Astrocyte of the cerebellum (primary cell): ENCODE results near the gene AP5Z1.
A peak's percentile ranks its signal among the peaks of the same experiment; 100 is the strongest.

Experiments
- DNase-seq: peaks from one replicate; pipeline ENCODE4 v3.0.0-alpha.2; 2011; ENCODE audit warnings: low read depth
- H3K4me3 ChIP-seq: 2 replicates; pipeline ENCODE4 v1.5.1; 2011; ENCODE audit warnings: mild to moderate bottlenecking, low read depth, low read length, moderate library complexity
- in situ Hi-C: cut with HindIII; loops from 2 replicates; pipeline ENCODE4 v1.10.0; 2017; ENCODE audit warnings: low sequenced_read_pairs
- TF ChIP-seq, protein P1 (sequence below): IDR thresholded peaks from 2 replicates; pipeline ENCODE4 v1.5.1; 2012; ENCODE audit warnings: low read length, low read depth, moderate library complexity, mild to moderate bottlenecking; ENCODE audit errors: missing control alignments

AP5Z1 gene

GRCh38 chr7:4749798-4750197 is 25.6 kb upstream of the AP5Z1 start:
- TF ChIP-seq, protein P1, sequence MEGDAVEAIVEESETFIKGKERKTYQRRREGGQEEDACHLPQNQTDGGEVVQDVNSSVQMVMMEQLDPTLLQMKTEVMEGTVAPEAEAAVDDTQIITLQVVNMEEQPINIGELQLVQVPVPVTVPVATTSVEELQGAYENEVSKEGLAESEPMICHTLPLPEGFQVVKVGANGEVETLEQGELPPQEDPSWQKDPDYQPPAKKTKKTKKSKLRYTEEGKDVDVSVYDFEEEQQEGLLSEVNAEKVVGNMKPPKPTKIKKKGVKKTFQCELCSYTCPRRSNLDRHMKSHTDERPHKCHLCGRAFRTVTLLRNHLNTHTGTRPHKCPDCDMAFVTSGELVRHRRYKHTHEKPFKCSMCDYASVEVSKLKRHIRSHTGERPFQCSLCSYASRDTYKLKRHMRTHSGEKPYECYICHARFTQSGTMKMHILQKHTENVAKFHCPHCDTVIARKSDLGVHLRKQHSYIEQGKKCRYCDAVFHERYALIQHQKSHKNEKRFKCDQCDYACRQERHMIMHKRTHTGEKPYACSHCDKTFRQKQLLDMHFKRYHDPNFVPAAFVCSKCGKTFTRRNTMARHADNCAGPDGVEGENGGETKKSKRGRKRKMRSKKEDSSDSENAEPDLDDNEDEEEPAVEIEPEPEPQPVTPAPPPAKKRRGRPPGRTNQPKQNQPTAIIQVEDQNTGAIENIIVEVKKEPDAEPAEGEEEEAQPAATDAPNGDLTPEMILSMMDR: no peak
- DNase-seq: no peak
- in situ Hi-C loops: no loop called here
- no peak overlapping the region for H3K4me3 ChIP-seq

DNA sequence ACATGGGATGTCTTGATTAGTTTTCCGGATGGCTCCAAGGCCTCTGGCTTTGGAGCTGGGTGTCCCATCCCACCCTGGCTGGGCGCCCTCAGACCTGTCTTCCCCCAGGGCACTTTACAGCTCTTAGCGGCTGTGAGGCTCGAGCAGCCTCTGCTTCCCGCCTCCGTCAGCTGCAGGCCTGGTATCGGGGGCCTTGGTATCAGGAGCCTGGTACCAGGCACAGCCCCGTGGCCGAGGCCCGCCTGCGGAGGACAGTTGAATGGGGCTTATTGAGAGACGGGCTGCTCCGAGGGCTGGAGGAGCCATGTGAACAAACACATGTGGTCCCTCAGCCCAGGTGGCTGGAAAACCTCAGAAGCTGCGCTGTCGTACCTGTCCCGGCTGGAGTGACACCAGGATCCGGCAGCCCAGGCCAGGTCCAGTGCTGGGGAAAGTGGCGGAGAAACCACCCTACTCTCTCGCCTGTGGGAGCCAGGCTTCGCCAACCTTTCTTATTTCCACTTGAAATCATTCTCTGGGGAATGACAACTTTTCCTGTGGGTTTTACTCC is 23.9 kb upstream of the AP5Z1 start:
- H3K4me3 ChIP-seq: no peak overlapping the region
- TF ChIP-seq, protein P1: no peak
- DNase-seq: no peak
- in situ Hi-C loops: no loop called here

DNA sequence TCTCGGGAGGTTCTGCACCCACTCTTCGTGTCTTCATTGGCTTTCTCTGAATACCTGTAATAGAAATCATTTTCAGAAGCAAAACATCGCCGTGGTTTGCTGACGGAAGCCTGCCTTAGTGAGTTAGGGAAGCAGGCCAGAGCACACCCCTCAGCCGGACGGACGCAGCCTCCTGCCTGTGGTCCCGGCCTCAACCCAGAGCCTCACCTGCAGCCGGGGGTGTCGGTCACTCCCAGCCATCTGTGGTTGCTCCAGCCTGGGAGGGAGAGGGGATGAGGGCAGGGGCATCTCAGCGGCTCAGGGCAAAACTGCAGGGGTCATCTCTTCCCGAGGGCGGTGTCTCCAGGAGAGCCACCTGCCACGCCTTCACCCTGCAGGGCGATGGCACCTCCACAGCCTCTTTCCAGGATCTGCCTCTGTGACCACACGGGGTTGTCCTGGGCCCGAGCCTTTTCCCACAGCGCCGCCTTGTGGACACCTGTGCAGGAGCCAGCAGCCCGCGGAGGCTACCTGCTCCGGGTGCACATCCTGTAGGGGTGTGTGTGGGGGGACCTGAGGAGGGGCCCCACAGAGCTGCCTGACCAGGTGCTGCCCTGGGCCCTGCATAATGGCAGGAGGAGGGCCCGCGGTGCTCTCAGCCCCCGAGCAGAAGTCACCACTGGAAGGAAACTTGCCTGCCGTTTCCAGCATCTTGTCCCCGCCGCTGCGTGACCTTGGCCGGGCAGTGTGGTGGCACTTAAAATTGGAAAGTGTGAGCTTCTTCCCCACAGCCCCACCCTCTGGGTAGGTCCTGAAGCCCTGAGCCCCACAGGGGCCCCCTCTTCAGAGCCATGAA is 21.6 kb upstream of the AP5Z1 start:
- H3K4me3 ChIP-seq: no peak overlapping the region
- TF ChIP-seq, protein P1: peak; percentile 88
- DNase-seq: no peak
- in situ Hi-C loops: no loop called here

DNA sequence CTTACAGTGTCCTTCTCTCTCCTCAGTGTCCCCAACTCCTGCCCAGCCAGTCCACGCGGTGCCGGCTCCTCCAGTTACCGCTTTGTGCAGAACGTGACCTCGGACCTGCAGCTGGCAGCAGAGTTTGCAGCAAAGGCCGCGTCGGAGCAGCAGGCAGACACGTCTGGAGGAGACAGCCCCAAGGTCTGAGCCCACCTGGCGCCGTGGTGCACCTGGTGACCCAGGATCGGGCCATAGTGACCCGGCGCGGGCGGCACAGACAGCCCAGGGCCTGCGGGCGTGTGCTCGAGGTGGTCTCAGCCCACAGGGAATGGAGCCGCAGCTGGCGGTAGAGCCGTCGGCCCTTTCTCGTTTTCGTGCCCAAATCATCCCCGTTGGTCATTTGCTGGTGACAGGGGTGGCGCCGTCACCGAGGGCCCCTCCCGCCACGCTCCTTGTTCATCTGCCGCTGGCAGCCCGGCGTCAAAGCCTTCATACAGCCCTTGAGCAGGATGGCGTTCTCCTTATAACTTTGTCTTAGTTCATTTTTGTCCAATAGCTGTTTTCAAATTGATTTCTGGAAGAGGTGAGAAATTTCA is 20.9 kb upstream of the AP5Z1 start:
- TF ChIP-seq, protein P1: no peak
- H3K4me3 ChIP-seq: no peak overlapping the region
- DNase-seq: no peak
- in situ Hi-C loops: no loop called here

GRCh38 chr7:4755045-4755444 is 20.4 kb upstream of the AP5Z1 start:
- no peak overlapping the region for H3K4me3 ChIP-seq
- DNase-seq: no peak
- in situ Hi-C loops: no loop called here
- TF ChIP-seq, protein P1: no peak

- no peak for DNase-seq
- TF ChIP-seq, protein P1: no peak
- H3K4me3 ChIP-seq: no peak overlapping the region
- in situ Hi-C loops: no loop called here
Observed at GRCh38 chr7:4758111-4758510, 17.3 kb upstream of the AP5Z1 start.
